OCI-LY7 (cell line): Measurements from ENCODE around the gene GAGE12E. TPM values are rescaled to one million over a fixed set of nuclear protein-coding genes. Genes with fewer than 3 reads are reported as not detected.

Experiments used
- small RNA-seq: library from RNA; depleted of rRNA; stranded (forward); fragments of <200 nt; gene quantifications from one replicate; pipeline ENCODE3, GENCODE V24; 2014
- total RNA-seq, 2 experiments: library from RNA; depleted of rRNA in 1 of 2; stranded (reverse); fragments of >200 nt in 1 of 2; shearing (Covaris generic) in 1 of 2; gene quantifications; 2 replicates each; pipeline ENCODE4 v1.2.3, GENCODE V29; 2014 to 2022

Gene GAGE12E
- total RNA-seq, 2 experiments from 2014 or later = not detected

Small RNAs within 50 kb of the gene (small RNA-seq; reads per million reads assigned to genes)
- not detected for gene GAGE12B

Other genes with a start within 250 kb of the GAGE12E start
- gene GAGE10, start 247.6 kb upstream of the GAGE12E start, total RNA-seq (2014; rRNA removed; shearing (Covaris generic)) = not detected in 2 replicates
- not detected in 2 replicates for gene GAGE10, start 247.6 kb upstream of the GAGE12E start, total RNA-seq (2022)
- not detected in 2 replicates for gene GAGE12J, start 229.3 kb upstream of the GAGE12E start, total RNA-seq (2014; rRNA removed; shearing (Covaris generic))
- gene GAGE12J, start 229.3 kb upstream of the GAGE12E start, total RNA-seq (2022) = not detected in 2 replicates
- not detected in 2 replicates for gene GAGE13, start 219.7 kb upstream of the GAGE12E start, total RNA-seq (2014; rRNA removed; shearing (Covaris generic))
- gene GAGE13, start 219.7 kb upstream of the GAGE12E start, total RNA-seq (2022) = not detected in 2 replicates
- gene GAGE12C, start 19.1 kb upstream of the GAGE12E start, total RNA-seq (2014; rRNA removed; shearing (Covaris generic)) = not detected in 2 replicates
- gene GAGE12C, start 19.1 kb upstream of the GAGE12E start, total RNA-seq (2022) = not detected in 2 replicates
- gene GAGE12D, start 9.6 kb upstream of the GAGE12E start, total RNA-seq (2014; rRNA removed; shearing (Covaris generic)) = not detected in 2 replicates
- gene GAGE12D, start 9.6 kb upstream of the GAGE12E start, total RNA-seq (2022) = not detected in 2 replicates
- not detected in 2 replicates for gene GAGE12F, start 9.6 kb downstream of the GAGE12E start, total RNA-seq (2014; rRNA removed; shearing (Covaris generic))
- gene GAGE12F, start 9.6 kb downstream of the GAGE12E start, total RNA-seq (2022) = not detected in 2 replicates
- gene GAGE12G, start 19.1 kb downstream of the GAGE12E start, total RNA-seq (2014; rRNA removed; shearing (Covaris generic)) = not detected in 2 replicates
- gene GAGE12G, start 19.1 kb downstream of the GAGE12E start, total RNA-seq (2022) = not detected in 2 replicates
- gene GAGE12H, start 28.7 kb downstream of the GAGE12E start, total RNA-seq (2014; rRNA removed; shearing (Covaris generic)) = not detected in 2 replicates
- gene GAGE12H, start 28.7 kb downstream of the GAGE12E start, total RNA-seq (2022) = not detected in 2 replicates
- gene GAGE2A, start 38.2 kb downstream of the GAGE12E start, total RNA-seq (2014; rRNA removed; shearing (Covaris generic)) = not detected in 2 replicates
- not detected in 2 replicates for gene GAGE2A, start 38.2 kb downstream of the GAGE12E start, total RNA-seq (2022)
- gene GAGE1, start 47.7 kb downstream of the GAGE12E start, total RNA-seq (2014; rRNA removed; shearing (Covaris generic)) = not detected in 2 replicates
- gene GAGE1, start 47.7 kb downstream of the GAGE12E start, total RNA-seq (2022) = not detected in 2 replicates
- gene PAGE1, start 144.7 kb downstream of the GAGE12E start, total RNA-seq (2014; rRNA removed; shearing (Covaris generic)) = not detected in 2 replicates
- not detected in 2 replicates for gene PAGE1, start 144.7 kb downstream of the GAGE12E start, total RNA-seq (2022)